CD4-positive, alpha-beta T cell treated with Interleukin-12 subunit alpha and Interleukin-12 subunit beta, for 1 hour (primary cell): Measurements from ENCODE around the gene RNU6-7.

ENCODE experiments used
- DNase-seq: peaks from one replicate; pipeline ENCODE4 v3.0.0-alpha.2; 2020

The RNU6-7 gene

DNA sequence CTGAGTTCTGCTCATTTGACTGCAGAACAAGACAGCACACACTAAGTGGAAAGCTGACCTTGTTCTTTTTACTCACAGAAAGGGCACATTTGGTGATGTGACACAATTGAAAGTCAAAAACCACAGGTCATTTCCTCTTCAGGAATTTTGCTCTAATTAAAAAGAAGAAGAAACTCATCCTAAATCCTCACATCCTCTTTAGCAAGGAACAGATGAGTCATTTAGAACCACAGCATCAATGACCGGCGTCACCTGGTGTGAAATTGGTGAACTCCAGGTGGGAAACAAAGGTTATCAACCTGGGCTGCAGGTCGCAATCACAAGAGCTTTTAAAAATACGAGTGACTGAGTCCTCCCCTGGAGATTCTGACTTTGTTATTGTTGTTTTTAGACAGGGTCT, 4.1 kb downstream of the RNU6-7 start:
- peak; percentile 8 for DNase-seq

DNA sequence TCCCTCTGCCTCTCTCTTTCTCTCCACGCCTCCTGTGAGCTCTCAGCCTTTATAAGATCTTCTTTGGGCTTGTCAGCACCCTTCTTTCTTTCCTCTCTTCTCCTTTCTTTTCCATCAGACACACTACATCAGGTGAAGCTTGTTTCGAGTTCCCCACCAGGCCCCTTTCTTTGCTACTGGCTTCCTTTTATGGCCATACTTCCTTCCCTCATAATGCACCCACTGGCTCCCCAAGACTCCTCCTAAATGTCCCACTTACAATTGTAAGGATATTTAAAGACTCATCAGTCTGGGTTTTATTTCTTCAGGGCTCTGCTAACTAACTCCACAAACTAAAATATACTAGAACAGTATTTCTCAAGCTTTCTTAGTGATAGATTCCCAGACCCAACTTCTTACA, 4.7 kb downstream of the RNU6-7 start:
- DNase-seq: no peak

DNA sequence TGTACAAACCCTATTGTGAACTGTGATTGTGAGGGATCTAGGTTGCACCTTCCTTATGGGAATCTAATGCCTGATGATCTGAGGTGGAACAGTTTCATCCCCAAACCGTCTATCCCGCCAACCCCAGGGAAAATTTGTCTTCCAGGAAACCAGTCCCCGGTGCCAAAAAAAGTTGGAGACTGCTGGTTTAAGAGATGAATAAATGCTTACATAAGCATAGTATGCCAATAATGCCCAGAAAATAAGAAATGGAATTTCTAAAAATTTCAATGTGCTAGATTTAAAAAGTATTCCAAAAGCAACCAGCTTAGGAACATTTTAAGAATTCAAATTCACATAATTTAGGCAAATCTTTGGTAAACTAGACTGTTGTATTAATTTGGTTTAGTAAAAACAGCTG, 6.6 kb downstream of the RNU6-7 start:
- no peak for DNase-seq

DNA sequence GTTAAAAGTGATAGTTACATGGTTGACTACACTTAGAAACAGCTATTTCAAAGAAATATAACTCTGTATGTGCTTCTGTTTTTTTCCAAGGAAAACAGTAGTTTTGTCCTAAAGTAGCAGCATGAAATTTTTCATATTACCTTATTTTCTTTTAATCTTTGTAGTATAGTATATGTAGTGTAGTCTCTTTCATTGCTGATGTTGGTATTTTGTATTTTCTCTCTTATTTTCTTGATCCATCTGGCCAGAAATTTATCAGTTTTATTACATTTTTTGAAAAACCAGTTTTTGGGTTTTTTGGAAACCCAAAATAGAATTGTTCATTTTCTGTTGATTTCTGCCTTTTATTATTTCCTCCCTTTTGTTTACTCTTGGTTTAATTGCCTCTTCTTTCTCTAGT, 7.6 kb downstream of the RNU6-7 start:
- no peak for DNase-seq

DNA sequence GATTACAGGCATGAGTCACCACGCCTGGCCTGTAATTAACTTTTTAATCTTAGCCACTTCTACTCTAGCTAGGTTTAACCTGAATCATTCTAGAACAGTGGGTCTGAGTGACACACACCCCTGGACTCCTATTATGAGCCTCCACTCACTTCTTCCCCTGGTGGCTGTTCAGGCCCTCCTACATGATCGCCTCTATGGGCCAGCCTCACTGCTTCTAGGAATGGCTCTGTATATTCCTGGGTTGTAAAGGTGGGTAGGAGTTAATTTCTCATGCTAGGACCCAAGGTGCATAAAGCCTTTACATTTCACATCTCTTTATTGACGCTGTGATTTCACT, 9.2 kb downstream of the RNU6-7 start:
- no peak for DNase-seq

DNA sequence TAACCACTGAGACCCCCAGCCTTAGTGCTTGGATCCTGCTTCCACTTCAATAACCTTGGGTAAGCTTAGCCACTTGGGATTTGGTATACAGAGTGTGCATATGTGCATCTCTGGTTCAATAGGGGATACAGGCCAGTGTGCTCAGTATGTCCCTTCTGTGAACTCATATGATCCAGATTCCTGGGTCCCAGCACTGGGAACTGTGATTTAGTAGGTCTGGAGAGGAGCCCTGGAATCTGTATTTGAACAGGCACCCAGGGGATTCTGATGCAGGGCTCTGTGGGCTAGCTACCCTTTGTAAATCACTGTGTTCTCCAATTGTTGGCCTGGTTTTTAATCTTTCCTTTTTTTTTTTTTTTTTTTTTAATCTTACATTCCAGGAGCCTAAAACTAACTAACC, 11.0 kb downstream of the RNU6-7 start:
- DNase-seq: no peak

DNA sequence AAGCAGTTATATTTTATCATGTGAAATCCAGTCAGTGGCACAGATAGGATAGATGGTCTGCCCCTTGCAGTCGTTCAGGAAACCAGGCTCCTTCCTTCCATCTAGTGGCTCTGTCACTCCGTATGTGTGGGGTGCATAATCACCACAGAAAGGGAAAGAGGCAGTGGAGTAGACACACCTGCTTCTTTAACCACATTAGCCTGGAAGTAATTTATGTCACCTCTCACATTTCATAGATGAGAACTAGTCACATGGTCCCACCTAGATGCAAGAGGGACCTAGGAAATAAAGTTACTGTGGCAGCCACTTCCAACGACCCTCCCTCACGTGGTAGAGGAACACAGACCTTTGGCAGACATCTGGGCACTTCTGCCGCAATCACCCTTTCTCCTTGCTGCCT, 15.5 kb downstream of the RNU6-7 start:
- DNase-seq: no peak

DNA sequence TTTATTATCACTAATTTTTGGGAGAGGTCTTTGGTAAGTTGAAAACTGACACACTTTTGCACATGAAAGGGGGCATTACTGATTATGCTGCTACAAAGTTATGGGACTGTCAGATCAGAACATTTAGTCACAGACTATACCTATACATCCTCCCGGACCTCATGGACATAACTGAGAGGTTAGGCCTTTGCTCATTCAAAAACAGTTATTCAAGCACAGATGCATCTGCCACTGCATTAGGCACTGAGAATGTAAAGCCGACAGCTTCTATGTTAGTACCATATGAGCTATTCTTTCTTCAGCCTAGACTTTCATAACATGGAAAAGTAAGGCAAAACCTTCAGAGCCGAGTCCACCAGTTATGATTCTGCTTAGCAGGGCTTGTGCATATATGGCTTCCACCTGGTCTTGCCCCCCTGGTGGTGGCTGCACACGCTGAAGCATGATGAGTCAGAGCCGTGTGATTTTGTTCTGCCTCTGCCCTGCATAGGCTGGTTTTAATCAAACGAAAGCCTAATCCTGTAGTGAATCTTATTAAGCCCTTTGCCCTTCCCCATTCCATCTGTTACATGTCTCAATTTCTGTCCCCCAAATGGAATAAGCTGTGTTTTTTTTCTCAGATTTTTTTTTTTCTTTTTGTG, 23.0 kb downstream of the RNU6-7 start:
- DNase-seq: no peak

DNA sequence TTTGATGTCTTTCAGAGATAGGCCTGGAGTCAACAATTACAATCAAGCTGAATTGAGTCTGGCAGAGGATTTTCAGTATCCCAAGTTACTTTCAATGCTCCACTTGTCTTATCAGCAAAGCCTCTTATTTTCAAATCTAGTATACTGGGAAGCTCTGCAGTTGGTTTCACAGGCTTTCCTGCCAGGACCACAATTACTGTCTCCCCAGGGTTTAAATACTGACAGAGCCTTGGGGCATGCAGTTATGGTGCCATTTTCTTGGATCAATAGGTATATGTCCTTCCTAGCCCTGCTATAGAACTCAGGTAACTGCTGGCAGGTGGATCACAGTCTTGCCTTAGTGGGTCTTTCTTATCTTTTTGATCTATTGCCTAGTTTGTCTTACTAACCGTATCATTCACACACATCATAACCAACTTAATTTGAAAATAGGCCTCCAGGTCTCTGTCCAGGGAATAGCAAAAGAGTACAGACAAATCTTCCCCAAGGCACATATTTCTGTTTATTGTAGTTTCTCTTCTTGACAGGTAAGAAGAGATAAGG, 23.6 kb downstream of the RNU6-7 start:
- no peak for DNase-seq

DNA sequence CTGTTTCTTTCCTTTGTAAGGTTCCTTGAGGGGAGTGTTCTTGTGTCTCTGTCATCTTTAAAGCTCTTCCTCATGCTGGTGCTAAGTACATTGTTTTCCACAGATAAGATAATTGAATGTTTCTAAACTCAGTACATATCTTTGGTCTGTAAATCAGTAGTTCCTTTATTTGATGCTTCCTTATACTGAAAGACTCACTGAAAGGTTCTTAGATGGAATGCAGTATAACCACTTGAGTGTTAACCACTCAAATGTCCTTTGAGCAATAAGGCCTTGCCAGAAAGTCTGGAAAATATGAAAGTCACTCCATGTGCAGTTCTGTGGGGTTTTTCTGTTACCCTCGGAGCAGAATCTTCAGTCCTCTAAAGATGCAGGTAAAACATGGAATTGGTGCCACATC, 24.2 kb downstream of the RNU6-7 start:
- no peak for DNase-seq

DNA sequence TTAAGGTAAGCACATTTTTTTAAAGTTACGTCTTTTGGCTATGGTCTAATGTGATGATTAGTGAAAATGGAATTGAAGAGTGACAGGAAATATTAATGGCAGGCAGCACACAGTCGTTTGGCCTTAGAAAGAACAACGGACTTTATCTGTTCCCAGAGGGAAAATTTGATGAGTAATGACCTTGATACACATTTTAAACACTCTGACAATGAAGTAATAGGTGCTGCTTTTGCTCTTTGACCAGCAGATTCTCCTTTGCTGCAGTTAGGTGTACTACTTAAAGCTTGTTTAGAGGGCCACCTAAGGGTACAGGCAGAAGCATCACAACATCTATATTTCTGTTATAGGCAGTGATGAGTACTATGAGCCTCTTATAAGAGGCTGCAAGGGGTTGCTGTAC, 28.3 kb downstream of the RNU6-7 start:
- no peak for DNase-seq

DNA sequence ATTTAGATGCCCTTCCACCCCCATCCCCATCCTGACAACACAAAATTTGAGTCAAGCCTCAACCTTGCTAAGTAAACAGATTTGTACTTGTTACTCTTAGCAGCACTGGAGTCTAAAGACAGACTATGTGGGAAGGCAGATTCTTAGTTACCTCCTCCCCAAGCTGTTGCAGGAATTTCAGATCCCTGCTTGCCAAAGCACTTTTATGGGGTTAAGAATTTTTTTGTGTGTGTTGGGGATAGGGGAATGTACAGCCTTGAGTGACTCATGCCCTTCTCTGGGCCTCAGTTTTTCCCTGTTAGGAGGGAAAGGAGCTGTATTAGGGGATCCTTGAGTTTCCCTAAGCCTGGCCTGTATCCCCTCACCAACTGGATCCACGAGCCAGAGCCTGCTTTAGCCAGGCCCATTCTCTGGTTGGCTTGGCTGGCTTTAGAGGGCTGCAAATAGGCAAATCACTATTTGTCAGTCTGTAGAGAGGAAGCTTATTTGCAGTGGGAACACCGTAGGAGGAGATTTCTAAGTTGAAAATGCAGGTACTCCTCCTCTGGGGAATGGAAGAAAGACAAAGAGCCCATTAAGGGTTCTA, 28.9 kb downstream of the RNU6-7 start:
- DNase-seq: no peak

DNA sequence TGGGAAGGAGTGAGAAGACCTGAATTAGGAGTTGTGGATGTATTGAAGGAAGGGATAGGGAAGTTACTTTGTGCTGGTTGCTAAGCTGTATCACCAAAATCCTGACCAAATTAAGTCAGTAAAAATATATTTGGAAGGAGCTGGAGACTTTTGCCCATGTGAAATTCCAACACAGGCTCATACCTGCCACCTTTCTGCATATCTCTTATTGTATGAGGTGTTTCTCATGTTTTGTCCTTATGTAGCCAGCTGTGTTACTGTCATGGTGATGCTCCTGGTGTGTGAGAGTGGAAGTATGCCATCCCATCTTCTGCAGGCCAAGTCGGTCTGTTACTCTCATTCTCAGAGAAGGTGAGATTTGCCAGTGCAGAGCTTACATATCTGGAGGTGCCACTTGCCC, 30.6 kb downstream of the RNU6-7 start:
- DNase-seq: no peak

DNA sequence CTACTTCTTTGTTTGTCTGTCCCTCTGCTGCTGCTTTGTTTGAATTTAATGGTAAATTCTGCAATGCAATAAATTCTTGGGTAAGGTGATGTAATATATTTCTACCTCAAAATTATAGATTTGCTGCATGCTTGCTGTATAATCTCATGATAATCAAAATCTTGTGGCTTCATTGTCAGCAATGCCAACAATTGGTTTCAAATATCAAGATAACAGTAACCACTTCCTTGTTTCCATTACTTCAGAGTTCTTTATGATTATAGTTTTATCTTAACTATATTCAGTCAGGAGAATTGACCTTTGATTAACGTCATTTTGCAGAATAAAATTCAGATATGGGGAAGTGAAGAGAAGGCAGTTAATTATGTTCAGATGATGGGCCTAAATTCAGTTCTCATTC, 31.4 kb downstream of the RNU6-7 start:
- no peak for DNase-seq

DNA sequence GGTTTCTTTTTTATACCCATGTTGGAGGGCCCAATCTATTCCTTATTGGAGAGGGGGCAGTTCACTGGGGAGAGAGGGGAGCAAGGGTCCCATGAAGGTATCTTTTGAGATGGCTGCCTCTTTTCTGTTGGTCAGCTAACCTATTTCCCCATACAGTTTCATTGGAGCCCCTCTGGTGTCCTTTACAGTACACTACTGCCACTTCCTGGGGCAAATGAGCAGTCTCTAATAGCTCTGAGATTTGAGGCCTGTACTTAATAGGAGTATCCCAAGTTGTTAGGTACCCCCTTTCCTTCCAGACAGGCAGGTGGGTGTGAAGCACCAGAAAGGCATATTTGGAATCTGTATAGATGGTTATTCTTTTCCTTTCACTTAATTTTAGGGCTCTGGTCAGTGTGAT, 42.6 kb downstream of the RNU6-7 start:
- DNase-seq: no peak

DNA sequence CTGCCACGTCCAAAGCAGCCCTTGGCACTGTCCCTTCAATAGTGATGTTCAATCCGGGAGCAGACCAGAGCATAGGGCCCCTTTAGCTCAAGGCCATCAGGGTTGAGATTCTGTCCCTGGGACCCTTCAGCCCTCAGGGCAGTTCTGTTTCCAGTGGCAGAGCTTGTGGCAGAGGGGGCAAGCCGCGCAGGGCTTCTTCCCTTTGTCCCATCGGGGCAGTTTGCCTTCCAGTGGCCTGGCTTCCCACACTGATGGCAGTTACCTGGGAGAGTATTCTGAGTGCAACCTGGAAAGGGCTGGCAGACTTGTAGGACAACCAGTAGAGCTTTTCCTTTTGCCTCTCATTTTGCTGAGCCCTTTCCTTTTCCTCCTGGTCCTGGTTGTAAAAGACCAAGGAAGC, 44.9 kb downstream of the RNU6-7 start:
- no peak for DNase-seq

DNA sequence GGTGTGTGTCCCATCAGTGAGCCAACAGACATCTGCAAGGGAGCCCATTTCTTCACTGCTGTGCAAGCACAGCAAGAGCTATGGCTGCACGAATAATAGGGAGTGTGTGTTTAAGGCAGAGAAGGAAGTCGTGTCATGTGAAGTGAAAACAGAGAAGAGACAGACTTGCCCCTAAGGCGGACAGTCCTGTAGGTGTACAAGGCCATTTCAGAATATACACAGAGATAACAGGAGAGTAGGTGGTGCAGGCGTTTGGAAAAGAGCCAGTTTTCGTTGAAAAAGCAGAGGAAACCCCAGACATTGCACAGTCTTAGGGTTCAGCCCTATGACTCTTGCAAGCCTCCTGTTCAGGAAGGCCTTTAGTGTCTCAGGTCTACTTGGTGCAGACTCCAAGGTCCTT, 47.5 kb downstream of the RNU6-7 start:
- no peak for DNase-seq

DNA sequence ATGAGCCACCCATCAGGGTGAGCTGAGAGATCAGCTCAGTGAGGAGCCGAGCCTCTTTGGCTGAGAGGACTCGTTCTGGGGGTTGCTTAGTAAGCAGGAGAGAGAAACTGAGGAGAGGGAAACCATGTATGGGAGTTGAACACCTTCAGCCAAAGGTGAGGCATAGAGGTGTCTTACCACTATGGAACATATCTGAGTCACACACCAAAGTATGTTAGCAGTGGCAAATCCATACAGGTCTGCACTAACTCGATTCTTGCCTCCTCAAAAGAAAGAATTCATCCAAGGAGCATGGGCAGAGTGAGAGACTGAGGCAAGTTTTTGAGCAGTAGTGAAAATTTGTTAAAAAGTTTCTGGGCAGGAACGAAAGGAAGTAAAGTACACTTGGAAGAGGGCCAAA, 47.9 kb downstream of the RNU6-7 start:
- DNase-seq: no peak

DNA sequence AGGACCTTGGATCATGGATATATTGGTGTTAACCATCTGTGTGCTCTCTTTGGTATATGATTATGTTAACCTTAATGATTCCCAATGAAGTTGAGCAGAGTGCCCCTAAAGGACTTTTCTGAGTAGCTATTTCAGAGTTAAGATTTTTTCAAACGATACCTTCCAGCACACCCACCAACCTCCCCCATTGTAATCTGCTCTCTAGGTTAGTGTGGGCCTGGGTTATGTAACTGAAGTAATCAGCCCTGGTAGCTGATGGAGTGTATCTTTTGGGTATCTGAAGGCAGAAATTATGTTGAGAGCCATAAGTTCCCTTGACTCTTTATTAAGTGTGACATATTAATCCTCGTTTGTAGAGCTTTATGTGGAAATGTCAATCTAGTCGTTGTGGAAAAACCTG, 48.8 kb downstream of the RNU6-7 start:
- DNase-seq: no peak

DNA sequence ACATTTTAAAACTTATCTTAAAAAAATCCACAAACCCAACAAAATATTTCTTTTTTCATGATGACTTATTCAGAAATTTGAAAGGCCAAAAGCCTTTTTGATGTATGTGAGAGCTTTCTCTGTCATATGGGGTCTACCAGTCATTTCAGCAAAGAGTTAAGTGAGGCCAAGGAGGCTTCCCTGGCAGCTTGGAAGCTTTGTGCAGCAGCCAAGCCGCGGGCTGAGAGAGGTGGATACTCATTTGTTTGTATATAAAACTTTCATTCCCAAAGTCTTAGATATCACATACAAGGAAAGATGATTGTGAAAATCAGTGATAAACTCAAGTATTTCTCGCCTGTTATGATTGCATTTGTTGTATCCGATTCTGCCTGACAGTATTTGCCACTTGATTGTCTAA, 49.7 kb downstream of the RNU6-7 start:
- DNase-seq: no peak
